AG10803 (cell line): ENCODE measurements around the gene THRB.

Experiments
- DNase-seq: peaks from one replicate; pipeline ENCODE4 v3.0.0; 2010; ENCODE audit warnings: low read depth
- H3K4me3 ChIP-seq: 2 replicates; pipeline ENCODE4 v1.5.1; 2011; ENCODE audit warnings: mild to moderate bottlenecking, low read length, control low read depth
- TF ChIP-seq, protein P1 (sequence below): conservative IDR thresholded peaks from 2 replicates; pipeline ENCODE4 v1.5.1; 2011; ENCODE audit warnings: mild to moderate bottlenecking, low read length, control low read depth, inconsistent platforms

The THRB gene

DNA sequence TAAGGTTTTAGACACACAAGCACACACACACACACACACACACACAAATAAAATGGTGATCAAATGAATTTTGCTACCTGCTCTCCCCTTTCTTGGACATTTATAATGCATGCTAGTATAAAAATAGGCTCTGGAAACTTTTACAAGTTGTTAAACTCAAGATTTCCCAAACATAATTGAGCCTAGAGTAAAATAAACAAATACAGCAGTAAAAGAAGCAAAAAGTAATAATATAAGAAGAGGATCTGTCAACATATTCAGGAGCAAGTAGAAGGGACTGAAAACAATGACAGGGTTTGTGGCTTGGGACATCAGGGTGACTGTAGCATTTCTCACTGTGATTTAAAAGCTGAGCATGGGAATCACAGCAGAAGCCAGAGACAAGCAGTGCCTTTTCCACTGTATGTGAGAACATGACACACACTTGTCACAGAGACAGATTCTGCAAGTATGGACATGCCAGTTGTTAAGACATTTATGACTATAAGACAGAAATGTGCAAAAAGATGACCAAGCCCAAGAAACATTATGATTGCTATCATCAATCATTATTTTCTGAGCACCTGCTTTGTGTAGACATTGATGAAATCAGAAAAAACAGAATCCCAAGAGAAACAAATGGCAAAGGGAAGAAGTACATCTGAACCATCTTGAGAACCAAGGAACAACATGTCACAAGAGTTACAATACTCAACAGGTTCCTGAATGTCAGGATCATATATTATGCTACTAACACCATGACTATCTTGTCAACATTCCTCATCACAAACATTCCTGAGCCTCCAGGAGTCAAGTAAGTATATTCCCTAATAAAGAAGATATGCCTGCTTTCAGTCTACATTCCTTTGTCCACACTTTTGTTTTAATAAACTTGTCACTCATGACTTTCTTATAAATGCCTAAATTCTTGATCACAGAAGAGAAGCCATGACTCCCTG lies 7.1 kb downstream of the THRB start:
- TF ChIP-seq, protein P1, sequence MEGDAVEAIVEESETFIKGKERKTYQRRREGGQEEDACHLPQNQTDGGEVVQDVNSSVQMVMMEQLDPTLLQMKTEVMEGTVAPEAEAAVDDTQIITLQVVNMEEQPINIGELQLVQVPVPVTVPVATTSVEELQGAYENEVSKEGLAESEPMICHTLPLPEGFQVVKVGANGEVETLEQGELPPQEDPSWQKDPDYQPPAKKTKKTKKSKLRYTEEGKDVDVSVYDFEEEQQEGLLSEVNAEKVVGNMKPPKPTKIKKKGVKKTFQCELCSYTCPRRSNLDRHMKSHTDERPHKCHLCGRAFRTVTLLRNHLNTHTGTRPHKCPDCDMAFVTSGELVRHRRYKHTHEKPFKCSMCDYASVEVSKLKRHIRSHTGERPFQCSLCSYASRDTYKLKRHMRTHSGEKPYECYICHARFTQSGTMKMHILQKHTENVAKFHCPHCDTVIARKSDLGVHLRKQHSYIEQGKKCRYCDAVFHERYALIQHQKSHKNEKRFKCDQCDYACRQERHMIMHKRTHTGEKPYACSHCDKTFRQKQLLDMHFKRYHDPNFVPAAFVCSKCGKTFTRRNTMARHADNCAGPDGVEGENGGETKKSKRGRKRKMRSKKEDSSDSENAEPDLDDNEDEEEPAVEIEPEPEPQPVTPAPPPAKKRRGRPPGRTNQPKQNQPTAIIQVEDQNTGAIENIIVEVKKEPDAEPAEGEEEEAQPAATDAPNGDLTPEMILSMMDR, result no peak
- no peak for DNase-seq
- no peak overlapping the region for H3K4me3 ChIP-seq

DNA sequence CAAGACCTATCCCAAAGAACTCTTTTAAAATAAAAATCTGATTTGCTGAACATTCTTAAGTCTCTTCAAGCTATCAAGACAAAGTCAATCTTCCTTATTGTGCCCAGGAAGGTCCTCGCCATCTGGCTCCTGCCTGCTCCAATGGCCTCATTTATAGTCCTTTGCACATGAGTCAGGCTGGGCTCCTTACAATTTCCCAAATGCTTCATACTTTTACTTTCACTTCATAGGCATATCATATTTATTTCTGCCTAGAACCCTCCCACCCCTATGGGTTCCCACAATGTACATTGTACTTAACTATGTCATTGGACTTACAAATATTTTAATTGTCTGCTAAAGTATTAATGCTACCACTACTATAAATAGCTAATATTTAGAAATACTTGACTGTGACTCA lies 9.1 kb downstream of the THRB start:
- H3K4me3 ChIP-seq, result no peak overlapping the region
- no peak for DNase-seq
- TF ChIP-seq, protein P1, result no peak

DNA sequence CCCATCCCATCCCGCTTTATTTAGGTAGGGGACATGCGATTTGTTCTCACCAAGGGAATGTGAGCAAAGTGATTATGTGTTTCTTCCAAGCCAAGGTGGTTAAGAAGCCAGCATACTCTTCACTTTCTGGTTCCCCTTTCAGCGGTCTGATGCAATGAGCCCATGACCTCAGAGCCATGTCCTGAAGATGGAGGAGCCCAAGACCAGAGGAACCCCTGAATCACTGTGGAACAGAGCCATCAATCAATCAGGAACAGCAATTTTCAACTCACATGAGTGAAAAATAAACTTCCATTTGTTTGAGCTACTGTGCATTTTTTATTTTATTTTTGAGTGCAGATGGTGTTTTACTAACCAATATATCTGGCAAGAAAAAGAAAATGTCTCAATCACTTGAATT lies 10.8 kb downstream of the THRB start:
- no peak overlapping the region for H3K4me3 ChIP-seq
- TF ChIP-seq, protein P1, result no peak
- no peak for DNase-seq

DNA sequence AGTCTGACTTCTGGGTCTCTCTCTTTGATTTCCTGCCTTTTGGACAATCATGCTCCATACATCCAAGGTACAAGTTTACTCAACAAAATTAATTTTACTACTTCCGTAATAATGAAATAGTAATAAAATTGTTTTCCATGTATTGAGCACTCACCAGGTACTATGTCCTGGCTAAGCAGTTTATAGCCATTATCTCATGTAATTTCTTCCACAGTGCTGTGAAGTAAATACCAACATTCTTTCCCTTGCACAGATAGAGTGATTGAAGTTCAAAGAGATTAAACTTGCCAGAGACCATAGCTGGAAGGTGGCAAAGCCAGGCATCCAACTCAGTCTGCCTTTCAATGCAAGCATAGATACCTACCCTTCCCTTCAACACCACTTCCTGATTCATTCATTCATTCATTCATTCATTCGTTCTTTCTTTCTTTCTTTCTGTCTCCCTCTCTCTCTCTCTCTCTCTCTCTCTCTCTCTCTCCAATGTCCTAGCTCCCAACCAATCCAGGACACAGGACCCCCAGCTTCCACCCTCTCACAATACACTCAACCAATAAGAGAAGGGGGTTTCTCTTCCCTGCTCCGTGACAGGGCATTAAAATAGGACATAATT lies 12.4 kb downstream of the THRB start:
- DNase-seq, result no peak
- TF ChIP-seq, protein P1, result no peak
- no peak overlapping the region for H3K4me3 ChIP-seq

DNA sequence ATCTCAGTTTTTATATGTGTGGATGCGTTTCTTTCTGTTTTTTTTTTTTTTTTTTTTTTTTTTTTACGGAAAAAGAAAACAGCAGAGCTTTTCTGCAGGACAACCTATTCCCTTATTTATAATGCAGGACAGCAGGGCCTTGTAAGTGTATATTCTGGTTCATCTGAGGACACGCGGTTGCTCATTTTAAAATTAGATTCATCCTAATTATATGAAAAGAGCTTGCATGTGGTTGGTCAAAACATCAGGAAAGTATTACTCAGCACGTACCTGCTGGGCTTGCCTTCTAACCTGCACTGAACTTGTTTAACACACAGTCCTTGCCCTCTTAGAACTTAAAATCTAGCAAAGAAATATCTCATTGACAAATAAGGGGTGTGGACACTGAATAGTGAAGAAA lies 13.5 kb downstream of the THRB start:
- TF ChIP-seq, protein P1, result no peak
- DNase-seq, result no peak
- H3K4me3 ChIP-seq, result no peak overlapping the region

DNA sequence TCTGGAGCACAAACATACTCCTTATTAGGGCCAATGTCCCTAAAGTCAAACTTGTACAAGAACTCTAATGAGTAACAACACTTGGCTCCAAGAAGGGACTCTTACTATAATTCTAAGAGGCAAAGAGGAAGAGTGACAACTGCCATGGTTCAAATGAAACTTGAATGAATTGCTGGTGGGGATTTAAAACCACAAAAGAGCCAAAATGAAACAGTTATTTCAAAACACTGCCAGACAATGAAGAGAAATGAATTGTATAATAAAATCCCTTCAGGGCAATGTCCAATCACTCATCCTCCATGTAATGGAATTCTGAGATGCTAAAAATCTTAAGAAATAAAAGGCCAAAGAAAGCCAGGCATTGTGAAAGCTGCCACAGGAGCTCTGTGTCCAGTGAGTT lies 14.2 kb downstream of the THRB start:
- DNase-seq, result no peak
- H3K4me3 ChIP-seq, result no peak overlapping the region
- TF ChIP-seq, protein P1, result no peak

DNA sequence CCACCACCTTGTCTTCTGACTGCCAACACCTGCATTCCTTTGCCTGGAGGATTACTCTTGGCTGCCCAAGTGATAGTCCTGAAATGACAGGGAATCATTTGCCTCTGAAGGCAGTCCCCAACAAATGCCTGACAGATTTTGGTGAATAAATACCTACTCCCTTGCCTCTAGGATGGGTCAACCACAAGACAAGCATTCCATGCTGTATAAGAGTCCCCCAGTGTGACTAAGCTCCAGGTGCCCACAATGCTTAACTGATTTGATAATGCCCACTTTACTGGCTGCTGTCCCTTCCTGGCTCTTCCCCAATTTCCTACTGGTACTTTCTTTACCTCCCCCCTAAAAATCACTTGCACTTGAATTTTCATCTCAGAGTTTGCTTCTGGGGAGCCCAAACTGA lies 14.8 kb downstream of the THRB start:
- TF ChIP-seq, protein P1, result no peak
- DNase-seq, result no peak
- H3K4me3 ChIP-seq, result no peak overlapping the region
